ENCODE data around the gene GDI1.

The GDI1 gene

GRCh38 chrX:154439841-154440240 is 2.9 kb downstream of the GDI1 start:
- DNase-seq, result no peak

GRCh38 chrX:154440623-154441357 is 3.8 kb downstream of the GDI1 start:
- DNase-seq, result no peak

GRCh38 chrX:154441564-154441963 is 4.6 kb downstream of the GDI1 start:
- DNase-seq, result no peak

- DNase-seq, result no peak
Observed at GRCh38 chrX:154441984-154442707, 5.2 kb downstream of the GDI1 start.

GRCh38 chrX:154443479-154443910 is 6.5 kb downstream of the GDI1 start:
- DNase-seq, result no peak

- DNase-seq, result peak; percentile 9 to 39
Observed at GRCh38 chrX:154443992-154444754, 7.2 kb downstream of the GDI1 start, which contains the start of gene FAM50A. FAM50A (plus strand) TSS chrX:154444141; CDS start chrX:154444236, 95 bp downstream.

- DNase-seq, result no peak
Observed at GRCh38 chrX:154444755-154445246, 7.8 kb downstream of the GDI1 start.

- no peak for DNase-seq
Observed at GRCh38 chrX:154445776-154446175, 8.8 kb downstream of the GDI1 start.

- DNase-seq, result no peak
Observed at GRCh38 chrX:154446430-154446829, 9.5 kb downstream of the GDI1 start.

GRCh38 chrX:154448484-154448883 is 11.5 kb downstream of the GDI1 start:
- DNase-seq, result no peak

- DNase-seq, result no peak
Observed at GRCh38 chrX:154449618-154450017, 12.7 kb downstream of the GDI1 start.

GRCh38 chrX:154450312-154450711 is 13.4 kb downstream of the GDI1 start:
- no peak for DNase-seq

GRCh38 chrX:154452823-154453222 is 15.9 kb downstream of the GDI1 start:
- no peak for DNase-seq

- no peak for DNase-seq
Observed at GRCh38 chrX:154457491-154458115, 20.6 kb downstream of the GDI1 start.

GRCh38 chrX:154458116-154458953 is 21.4 kb downstream of the GDI1 start, which contains the start of gene PLXNA3:
PLXNA3 (plus strand) TSS chrX:154458281; CDS start chrX:154460184, 1,903 bp downstream.
- DNase-seq, result peak in 1 of 2 experiments; percentile 6

GRCh38 chrX:154458954-154459778 is 22.2 kb downstream of the GDI1 start:
- DNase-seq, result no peak

GRCh38 chrX:154459832-154460231 is 22.9 kb downstream of the GDI1 start:
- DNase-seq, result no peak

GRCh38 chrX:154460326-154460725 is 23.4 kb downstream of the GDI1 start:
- no peak for DNase-seq

- no peak for DNase-seq
Observed at GRCh38 chrX:154462396-154462795, 25.4 kb downstream of the GDI1 start.

GRCh38 chrX:154463611-154464220 is 26.8 kb downstream of the GDI1 start:
- DNase-seq, result no peak
